DMS53 treated with DMSO at 0.1 percent for 48 hours (cell line): Measurements from ENCODE around the gene SPSB3.
"Not testable (repeated sequence)": the region's sequence is repeated elsewhere in the genome, so short reads cannot be mapped to it uniquely, and the experiment has no call there.

Source experiments
- DNase-seq: peaks from one replicate; lab custom pipeline; 2025; ENCODE audit not compliant: unreplicated experiment; lab: John Stamatoyannopoulos, UW

SPSB3 gene

GRCh38 chr16:1744338-1744840 lies 38.0 kb downstream of the SPSB3 start:
- DNase-seq: no peak

- DNase-seq: no peak
Measured at GRCh38 chr16:1743376-1744337, 38.7 kb downstream of the SPSB3 start.

GRCh38 chr16:1741553-1742165 lies 40.7 kb downstream of the SPSB3 start:
- no peak for DNase-seq

GRCh38 chr16:1740781-1741490 lies 41.4 kb downstream of the SPSB3 start:
- no peak for DNase-seq

GRCh38 chr16:1740234-1740633 lies 42.1 kb downstream of the SPSB3 start:
- DNase-seq: no peak

- DNase-seq: no peak
Measured at GRCh38 chr16:1734816-1735215, 47.6 kb downstream of the SPSB3 start.

GRCh38 chr16:1734123-1734522 lies 48.2 kb downstream of the SPSB3 start:
- DNase-seq: no peak

- DNase-seq: not testable (repeated sequence)
Measured at GRCh38 chr16:1732551-1732987, 49.8 kb downstream of the SPSB3 start.

- no peak for DNase-seq
Measured at GRCh38 chr16:1732071-1732470, 50.3 kb downstream of the SPSB3 start.

GRCh38 chr16:1731603-1732002 lies 50.8 kb downstream of the SPSB3 start:
- DNase-seq: no peak

- no peak for DNase-seq
Measured at GRCh38 chr16:1731073-1731472, 51.3 kb downstream of the SPSB3 start.

GRCh38 chr16:1729445-1729844 lies 52.9 kb downstream of the SPSB3 start:
- no peak for DNase-seq

GRCh38 chr16:1729026-1729425 lies 53.3 kb downstream of the SPSB3 start:
- DNase-seq: no peak

- DNase-seq: no peak
Measured at GRCh38 chr16:1727651-1728624, 54.4 kb downstream of the SPSB3 start.
